H1 (cell line): Measurements from ENCODE around the gene GPR21. TPM values are rescaled to one million over a fixed set of nuclear protein-coding genes. Genes with fewer than 3 reads are reported as not detected.

ENCODE experiments used
- CTCF ChIA-PET: fragments of 300-600 bp; sonication (Branson Sonifier 250); formaldehyde crosslinking; loops from one replicate; lab custom pipeline; 2021; ENCODE audit not compliant: partially characterized antibody; lab: Charles Lee
- POLR2A ChIA-PET: fragments of 300-600 bp; sonication (Branson Sonifier 250); formaldehyde crosslinking; loops from one replicate; lab custom pipeline; 2021; ENCODE audit warnings: inconsistent platforms; ENCODE audit not compliant: partially characterized antibody; lab: Charles Lee
- DNase-seq, 2 experiments: peaks; one replicate each; pipeline versions ENCODE4 v3.0.0 to v3.0.0-alpha.2; 2010 to 2022; ENCODE audit warnings: low spot score in 2 of 2, low read depth in 1 of 2, mixed read lengths in 1 of 2
- FAIRE-seq: peaks from 2 replicates; lab custom pipeline; 2011; peaks lifted over from hg19 to GRCh38; lab: Jason Lieb, UNC
- H2AFZ ChIP-seq: 2 replicates; pipeline ENCODE4 v1.8.1; 2012; ENCODE audit warnings: low read length, inconsistent platforms
- H2AK5ac ChIP-seq: 2 replicates; pipeline ENCODE4 v1.6.1; 2013; ENCODE audit warnings: low read depth, low read length
- H2BK120ac ChIP-seq: replicated peaks from 2 replicates; pipeline ENCODE3; 2013; ENCODE audit warnings: low read depth, low read length, inconsistent platforms
- H2BK12ac ChIP-seq: 2 replicates; pipeline ENCODE4 v1.6.1; 2013; ENCODE audit warnings: low read depth, low read length
- H2BK15ac ChIP-seq: 2 replicates; pipeline ENCODE4 v1.6.1; 2013; ENCODE audit warnings: low read length
- H2BK20ac ChIP-seq: 2 replicates; pipeline ENCODE4 v1.6.1; 2013; ENCODE audit warnings: low read length
- H2BK5ac ChIP-seq: 2 replicates; pipeline ENCODE4 v1.6.1; 2013; ENCODE audit warnings: low read depth, low read length
- H3K14ac ChIP-seq: 2 replicates; pipeline ENCODE4 v1.6.1; 2013; ENCODE audit warnings: inconsistent platforms; ENCODE audit not compliant: insufficient read length
- H3K18ac ChIP-seq: 2 replicates; pipeline ENCODE4 v1.6.1; 2013; ENCODE audit warnings: low read length; ENCODE audit errors: extremely low read depth
- H3K23ac ChIP-seq: 2 replicates; pipeline ENCODE4 v1.6.1; 2013; ENCODE audit warnings: inconsistent platforms; ENCODE audit not compliant: insufficient read length
- H3K23me2 ChIP-seq: 2 replicates; pipeline ENCODE4 v1.6.1; 2013; ENCODE audit warnings: low read depth, low read length
- H3K27ac ChIP-seq: 2 replicates; pipeline ENCODE4 v1.6.1; 2011; ENCODE audit warnings: low read depth, low read length, inconsistent platforms
- H3K27me3 ChIP-seq, 4 experiments: replicated peaks in 1 of 4; 1 replicate in 1 of 4; 2 replicates in 3 of 4; pipeline versions ENCODE4 v1.6.1 to v1.8.1; 2011 to 2013; ENCODE audit warnings: low read length in 3 of 4, mild to moderate bottlenecking in 3 of 4, inconsistent platforms in 2 of 4, mixed read lengths in 2 of 4, moderate library complexity in 1 of 4; ENCODE audit not compliant: control insufficient read depth in 3 of 4, insufficient read depth in 3 of 4; ENCODE audit errors: extremely low read depth in 1 of 4
- H3K36me3 ChIP-seq, 4 experiments: 2 replicates each; pipeline versions ENCODE4 v1.6.1 to v1.8.1; 2011 to 2013; ENCODE audit warnings: mild to moderate bottlenecking in 4 of 4, low read length in 3 of 4, moderate library complexity in 2 of 4, control low read depth in 1 of 4, inconsistent platforms in 1 of 4; ENCODE audit not compliant: insufficient read depth in 4 of 4, control insufficient read depth in 2 of 4
- H3K4ac ChIP-seq: replicated peaks from 2 replicates; pipeline ENCODE3; 2013; ENCODE audit warnings: low read length, low read depth, mixed read lengths, inconsistent platforms; ENCODE audit not compliant: insufficient read length
- H3K4me1 ChIP-seq, 4 experiments: replicated peaks in 1 of 4; 1 replicate in 1 of 4; 2 replicates in 3 of 4; pipeline versions ENCODE4 v1.6.1 to v1.8.1; 2011 to 2013; ENCODE audit warnings: low read length in 3 of 4, inconsistent platforms in 2 of 4, mixed read lengths in 1 of 4; ENCODE audit not compliant: insufficient read depth in 4 of 4, control insufficient read depth in 3 of 4
- H3K4me2 ChIP-seq, 2 experiments: 2 replicates each; pipeline versions ENCODE4 v1.6.1 to v1.8.1; 2011 to 2013; ENCODE audit warnings: low read depth in 2 of 2, low read length in 2 of 2, control low read depth in 1 of 2, inconsistent platforms in 1 of 2, mild to moderate bottlenecking in 1 of 2; ENCODE audit not compliant: insufficient read depth in 1 of 2
- H3K4me3 ChIP-seq, 4 experiments: fragments of 200-600, 300-600 bp in 1 of 4; sonication (generic), shearing (Covaris generic), sonication (Bioruptor Twin) in 1 of 4; 2 replicates each; pipeline versions ENCODE4 v1.5.1 to v1.8.1; 2011 to 2016; ENCODE audit warnings: low read length in 4 of 4, low read depth in 3 of 4, control low read depth in 2 of 4, inconsistent platforms in 2 of 4, mild to moderate bottlenecking in 2 of 4, mixed read lengths in 1 of 4, moderate library complexity in 1 of 4; ENCODE audit not compliant: insufficient read depth in 2 of 4; ENCODE audit errors: extremely low read depth in 1 of 4
- H3K56ac ChIP-seq: replicated peaks from 2 replicates; pipeline ENCODE3; 2013; ENCODE audit warnings: low read depth, mild to moderate bottlenecking, mixed read lengths, low read length, inconsistent platforms; ENCODE audit not compliant: insufficient read length
- H3K79me1 ChIP-seq: 2 replicates; pipeline ENCODE4 v1.6.1; 2013; ENCODE audit warnings: low read depth, low read length, control low read depth
- H3K79me2 ChIP-seq, 2 experiments: 2 replicates each; pipeline versions ENCODE4 v1.6.1 to v1.8.1; 2012 to 2013; ENCODE audit warnings: low read length in 2 of 2, mild to moderate bottlenecking in 2 of 2, inconsistent platforms in 1 of 2; ENCODE audit not compliant: insufficient read depth in 2 of 2, control insufficient read depth in 1 of 2
- H3K9ac ChIP-seq, 4 experiments: replicated peaks in 1 of 4; 1 replicate in 1 of 4; 2 replicates in 3 of 4; pipeline versions ENCODE4 v1.6.1 to v1.8.1; 2011 to 2013; ENCODE audit warnings: low read depth in 3 of 4, low read length in 3 of 4, control low read depth in 2 of 4, mild to moderate bottlenecking in 2 of 4, moderate library complexity in 2 of 4, inconsistent platforms in 1 of 4; ENCODE audit errors: extremely low read depth in 1 of 4
- H3K9me3 ChIP-seq, 2 experiments: 2 replicates each; pipeline versions ENCODE4 v1.6.1 to v1.8.1; 2012 to 2013; ENCODE audit warnings: mild to moderate bottlenecking in 2 of 2, moderate library complexity in 2 of 2, control low read depth in 1 of 2, inconsistent platforms in 1 of 2, low read depth in 1 of 2, low read length in 1 of 2, mixed read lengths in 1 of 2; ENCODE audit not compliant: insufficient read depth in 2 of 2
- H4K20me1 ChIP-seq, 2 experiments: replicated peaks in 1 of 2; 2 replicates each; pipeline versions ENCODE3 to v1.8.1; 2011 to 2013; ENCODE audit warnings: inconsistent platforms in 2 of 2, low read length in 2 of 2, mild to moderate bottlenecking in 1 of 2; ENCODE audit not compliant: insufficient read depth in 2 of 2, control insufficient read depth in 1 of 2
- H4K5ac ChIP-seq: 2 replicates; pipeline ENCODE4 v1.6.1; 2013; ENCODE audit warnings: low read length, low read depth, mixed read lengths, inconsistent platforms; ENCODE audit not compliant: insufficient read length
- H4K8ac ChIP-seq: 2 replicates; pipeline ENCODE4 v1.8.0; 2013; ENCODE audit warnings: mild to moderate bottlenecking, moderate library complexity, low read length, inconsistent platforms; ENCODE audit not compliant: insufficient read depth; ENCODE audit errors: extremely low read depth
- H4K91ac ChIP-seq: replicated peaks from 2 replicates; pipeline ENCODE3; 2013; ENCODE audit warnings: low read length, mixed read lengths, inconsistent platforms; ENCODE audit not compliant: insufficient read length
- ATF2 ChIP-seq: IDR thresholded peaks from 2 replicates; pipeline ENCODE4 v1.6.1; 2012; ENCODE audit warnings: low read length, inconsistent platforms
- BCL11A ChIP-seq, 2 experiments: IDR thresholded peaks; one replicate each; pipeline ENCODE4 v1.6.1; 2011; ENCODE audit warnings: low read depth in 2 of 2, low read length in 2 of 2, mild to moderate bottlenecking in 2 of 2
- BRCA1 ChIP-seq: IDR thresholded peaks from 2 replicates; pipeline ENCODE4 v1.6.1; 2012; ENCODE audit warnings: low read depth, low read length, improper control_type of control experiment
- CBX5 ChIP-seq: fragments of 300-800, 300-1000 bp; sonication (generic); IDR thresholded peaks from 2 replicates; pipeline ENCODE4 v1.7.1; 2016; ENCODE audit warnings: antibody characterized with exemption, low read length, low read depth
- CHD1 ChIP-seq: IDR thresholded peaks from 2 replicates; pipeline ENCODE4 v1.6.1; 2012; ENCODE audit warnings: low read depth, low read length, improper control_type of control experiment
- HDAC2 ChIP-seq, 2 experiments: fragments of 300-600 bp in 1 of 2; sonication (generic) in 1 of 2; IDR thresholded peaks; 2 replicates each; pipeline ENCODE4 v1.6.1; 2011 to 2012; ENCODE audit warnings: low read depth in 2 of 2, low read length in 2 of 2, mild to moderate bottlenecking in 2 of 2, moderate library complexity in 2 of 2, borderline replicate concordance in 1 of 2, inconsistent platforms in 1 of 2
- KDM5A ChIP-seq: fragments of 200-600 bp; IDR thresholded peaks from 2 replicates; pipeline ENCODE4 v1.7.1; 2012; ENCODE audit warnings: mild to moderate bottlenecking, low read length, inconsistent platforms, mixed read lengths
- POLR2AphosphoS5 ChIP-seq: IDR thresholded peaks from 2 replicates; pipeline ENCODE4 v1.6.1; 2011; ENCODE audit warnings: low read depth, low read length
- POU5F1 ChIP-seq: IDR thresholded peaks from 2 replicates; pipeline ENCODE4 v1.6.1; 2011; ENCODE audit warnings: low read depth, mild to moderate bottlenecking, low read length, moderate library complexity
- RXRA ChIP-seq: IDR thresholded peaks from 2 replicates; pipeline ENCODE4 v1.6.1; 2011; ENCODE audit warnings: low read depth, mild to moderate bottlenecking, low read length, moderate library complexity; ENCODE audit not compliant: insufficient read depth
- SP2 ChIP-seq: IDR thresholded peaks from 2 replicates; pipeline ENCODE4 v1.6.1; 2012; ENCODE audit warnings: mild to moderate bottlenecking, low read length, inconsistent platforms
- SRF ChIP-seq: IDR thresholded peaks from 2 replicates; pipeline ENCODE4 v1.6.1; 2011; ENCODE audit warnings: mild to moderate bottlenecking, low read depth, low read length, moderate library complexity
- TEAD4 ChIP-seq: IDR thresholded peaks from 2 replicates; pipeline ENCODE4 v1.6.1; 2012; ENCODE audit warnings: low read depth, low read length, inconsistent platforms, mixed read lengths
- YY1 ChIP-seq: IDR thresholded peaks from 2 replicates; pipeline ENCODE4 v1.6.1; 2011; ENCODE audit warnings: low read depth, mild to moderate bottlenecking, low read length
- WGBS, 2 experiments: shearing (Covaris generic) in 1 of 2; methylation state at CpG; one replicate each; pipeline versions ENCODE4 v1.1.6 to v1.1.7; 2013 to 2015; ENCODE audit warnings: low lambda C conversion rate in 2 of 2, mixed read lengths in 2 of 2, inconsistent platforms in 1 of 2, low coverage in 1 of 2, missing lambda C conversion rate in 1 of 2; ENCODE audit not compliant: insufficient replicate concordance in 2 of 2, insufficient coverage in 1 of 2, insufficient read length in 1 of 2; ENCODE audit errors: extremely low coverage in 1 of 2, missing lambda C conversion rate in 1 of 2; 5-methylcytosine and 5-hydroxymethylcytosine counted together
- polyA plus RNA-seq, 7 experiments: library from polyadenylated mRNA; depleted of rRNA in 3 of 7; stranded (reverse) in 5 of 7; unstranded in 2 of 7; fragments of >200 nt in 5 of 7; fragments of 200-250 nt in 2 of 7; gene quantifications; 1 replicate in 5 of 7; 2 replicates in 1 of 7; 4 replicates in 1 of 7; pipeline versions ENCODE4 v1.2.1 to v1.2.3, GENCODE V29; 2011 to 2013; ENCODE audit warnings: missing spikeins in 2 of 7, mixed read lengths in 2 of 7
- total RNA-seq: library from RNA; stranded (reverse); fragmentation: NEBNext Ultra II Directional; extraction: Animal tissue kit (Norgen Biotek cat#: 25700); gene quantifications from 2 replicates; pipeline ENCODE4 v1.2.1, GENCODE V29; 2021

The GPR21 gene
- total and polyA plus RNA-seq, 2 of the 8 experiments (the other 6 are each of a cell fraction or from before 2014, with no cell fraction given), result 0.58 to 0.71 TPM

DNA sequence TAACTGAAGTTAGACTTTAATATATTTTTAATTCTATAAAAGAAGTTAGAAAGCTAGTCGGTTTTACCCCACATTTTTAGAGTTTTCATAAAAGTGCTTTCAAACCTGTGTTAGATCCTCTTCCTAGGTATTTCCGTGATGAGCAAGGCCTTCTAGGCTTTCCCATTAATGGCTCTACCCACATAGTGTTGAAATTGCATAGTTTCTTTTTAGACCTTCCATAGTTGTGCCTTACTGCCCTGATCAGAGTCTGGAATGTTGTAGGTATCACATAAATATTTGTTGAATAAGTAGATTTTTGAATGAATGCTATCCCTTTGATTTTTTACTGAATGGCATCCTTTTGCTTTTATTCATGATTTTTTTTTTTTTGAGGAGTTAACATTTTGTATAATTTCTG, 45.3 kb upstream of the GPR21 start:
- Histone ChIP-seq H3K9me3 (no peaks in the 10 kb centered on the region), H2BK120ac (no peak overlapping the region), H3K18ac (no peak overlapping the region), H2AK5ac (no peak overlapping the region), H3K27me3 (no peaks in the 10 kb centered on the region), H2BK12ac (no peak overlapping the region), H3K14ac (no peak overlapping the region), H4K5ac (no peak overlapping the region), H3K56ac (no peak overlapping the region), H3K23ac (no peak overlapping the region), H3K79me2 (no peaks in the 10 kb centered on the region), H3K79me1 (no peaks in the 10 kb centered on the region; the same call in 1 of the 2 replicates), H4K91ac (no peak overlapping the region), H4K8ac (no peak overlapping the region), H3K4ac (no peak overlapping the region), H3K27ac (no peak overlapping the region), H2BK20ac (no peak overlapping the region), H3K4me3 (no peak overlapping the region), H2AFZ (no peak overlapping the region), H2BK15ac (no peak overlapping the region), H4K20me1 (peaks cover 0 to 2% of the 10 kb centered on the region in 2 experiments), H3K4me2 (no peak overlapping the region), H3K4me1 (no peaks in the 10 kb centered on the region), H2BK5ac (no peak overlapping the region), H3K23me2 (no peaks in the 10 kb centered on the region), H3K9ac (no peak overlapping the region), H3K36me3 (peaks cover 6 to 52% (median 24%) of the 10 kb centered on the region in 4 experiments)
- FAIRE-seq (no peak), DNase-seq (no peak)
- TF ChIP-seq POLR2AphosphoS5 (no peak), BCL11A (IDR thresholded peaks at IDR 0.05; ENCODE audit: low read depth in 2 of 2, low read length in 2 of 2) (no peak), HDAC2 (IDR thresholded peaks at IDR 0.05; ENCODE audit: borderline replicate concordance in 1 of 2, low read depth in 2 of 2, low read length in 2 of 2) (no peak), ATF2 (no peak), RXRA (no peak), TEAD4 (no peak), YY1 (no peak), SP2 (no peak), SRF (no peak), CBX5 (no peak), KDM5A (no peak), CHD1 (no peak), POU5F1 (no peak), BRCA1 (no peak)
- ChIA-PET POLR2A (no interaction called here), CTCF (interaction anchor here (1.4 kb wide), 2 partner anchors 28 to 35 kb away, joined by 3 to 4 read pairs; no protein-coding TSS in a partner anchor)
- 98% methylated on average over 2 of the region's 2 CpGs; no CpG with 5 or more reads in 1 of the 2 experiments for WGBS, 2 experiments
